HUES6 (cell line): ENCODE data around the gene BLOC1S1.

Source experiments
- H3K27ac ChIP-seq: 2 replicates; pipeline ENCODE4 v1.7.0; 2013; ENCODE audit warnings: low read depth, mild to moderate bottlenecking, low read length, inconsistent platforms
- H3K27me3 ChIP-seq: 2 replicates; pipeline ENCODE4 v1.6.1; 2013; ENCODE audit warnings: low read length; ENCODE audit not compliant: control insufficient read depth, insufficient read depth
- H3K36me3 ChIP-seq: 2 replicates; pipeline ENCODE4 v1.6.1; 2013; ENCODE audit warnings: low read length; ENCODE audit not compliant: control insufficient read depth, insufficient read depth
- H3K4me1 ChIP-seq: 2 replicates; pipeline ENCODE4 v1.6.1; 2013; ENCODE audit warnings: low read length; ENCODE audit not compliant: control insufficient read depth, insufficient read depth
- H3K4me3 ChIP-seq: 2 replicates; pipeline ENCODE4 v1.5.1; 2013; ENCODE audit warnings: low read depth, low read length
- H3K9ac ChIP-seq: one replicate; pipeline ENCODE4 v1.6.1; 2013; ENCODE audit warnings: mild to moderate bottlenecking, low read length
- H3K9me3 ChIP-seq: 2 replicates; pipeline ENCODE4 v1.6.1; 2013; ENCODE audit warnings: low read depth, low read length; ENCODE audit not compliant: control insufficient read depth, insufficient read depth

Gene BLOC1S1

DNA sequence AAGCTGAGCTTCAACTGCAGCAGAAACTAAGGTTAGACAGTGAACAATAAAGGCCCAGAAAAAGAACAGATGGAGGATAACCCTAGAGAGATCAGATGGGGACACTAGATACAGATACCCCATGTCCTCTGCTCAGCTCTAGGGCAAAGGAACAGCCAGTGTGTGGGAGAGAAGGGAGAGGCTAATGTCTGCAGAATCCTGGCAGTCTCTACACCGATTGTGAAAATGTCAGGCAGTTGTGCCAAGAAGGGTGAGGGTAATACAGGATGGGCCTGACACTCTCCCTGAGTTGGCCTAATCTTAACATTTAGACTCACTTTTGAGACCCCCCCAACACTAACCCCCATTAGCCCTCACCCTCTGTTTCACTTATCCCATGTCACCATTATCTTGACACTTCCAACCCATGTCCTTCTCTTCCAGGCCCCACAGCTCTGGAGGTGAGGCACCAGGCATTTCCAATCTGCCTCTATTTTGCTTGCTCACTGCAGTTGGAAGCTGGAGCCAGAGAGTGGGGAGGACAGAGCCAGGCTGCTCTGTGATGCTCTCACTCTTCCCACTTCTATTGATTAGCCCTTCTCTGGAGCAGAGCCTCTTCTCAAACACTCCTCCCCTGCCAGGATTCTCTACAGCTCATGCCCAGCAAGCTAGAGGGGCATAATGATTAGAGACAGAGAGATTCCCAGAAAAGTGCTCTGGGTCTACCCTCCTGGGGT, 3.0 kb upstream of the BLOC1S1 start:
- no peaks in the 10 kb centered on the region for H3K9me3 ChIP-seq
- no peak overlapping the region for H3K4me3 ChIP-seq
- H3K4me1 ChIP-seq, result peaks cover 23% of the 10 kb centered on the region
- H3K27me3 ChIP-seq, result peaks cover 30% of the 10 kb centered on the region
- no peak overlapping the region for H3K9ac ChIP-seq
- no peaks in the 10 kb centered on the region for H3K36me3 ChIP-seq
- no peak overlapping the region for H3K27ac ChIP-seq

- Histone ChIP-seq H3K9me3 (no peaks in the 10 kb centered on the region), H3K4me1 (peaks cover 28% of the 10 kb centered on the region), H3K4me3 (no peak overlapping the region), H3K36me3 (no peaks in the 10 kb centered on the region), H3K27me3 (peaks cover 28% of the 10 kb centered on the region), H3K27ac (no peak overlapping the region), H3K9ac (no peak overlapping the region)
These were observed 2.1 kb upstream of the BLOC1S1 start for GRCh38 chr12:55713721-55714120.

DNA sequence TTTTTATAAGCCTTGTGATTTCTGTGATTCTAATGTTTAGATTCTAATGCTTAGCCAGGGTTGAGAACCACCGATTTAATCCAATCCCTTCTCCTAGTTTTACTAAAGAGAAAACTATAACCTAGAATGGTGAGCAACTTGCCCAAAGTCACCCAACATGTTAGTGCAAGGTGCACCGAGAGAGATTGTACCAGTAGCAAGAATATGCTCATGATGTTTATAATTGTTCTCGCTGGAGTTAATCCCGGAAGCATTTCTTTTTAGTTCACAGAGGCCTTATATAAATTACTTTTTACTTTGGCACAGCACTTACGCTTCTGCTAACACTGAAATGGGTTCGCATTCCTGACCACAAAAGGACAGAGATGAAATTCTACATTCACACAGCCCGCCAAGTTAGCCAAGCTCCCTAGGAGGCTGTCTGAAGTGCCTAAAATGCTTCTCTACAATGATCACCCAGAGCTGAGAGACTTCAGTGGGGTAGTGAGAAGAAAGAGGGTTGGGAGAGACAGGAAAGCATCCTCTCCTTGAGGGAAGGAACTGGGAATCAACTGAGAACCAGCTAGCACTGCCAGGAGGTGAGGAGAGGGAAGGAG, 579 bp upstream of the BLOC1S1 start:
- Histone ChIP-seq H3K9ac (peak overlapping the region; percentile 1), H3K27ac (no peak overlapping the region), H3K4me1 (peaks cover 24% of the 10 kb centered on the region), H3K27me3 (peaks cover 16% of the 10 kb centered on the region), H3K9me3 (no peaks in the 10 kb centered on the region), H3K36me3 (0 out of 2 replicates have a peak, but pooled peaks cover 5% of the 10 kb centered on the region), H3K4me3 (peak overlapping the region; percentile 91)

DNA sequence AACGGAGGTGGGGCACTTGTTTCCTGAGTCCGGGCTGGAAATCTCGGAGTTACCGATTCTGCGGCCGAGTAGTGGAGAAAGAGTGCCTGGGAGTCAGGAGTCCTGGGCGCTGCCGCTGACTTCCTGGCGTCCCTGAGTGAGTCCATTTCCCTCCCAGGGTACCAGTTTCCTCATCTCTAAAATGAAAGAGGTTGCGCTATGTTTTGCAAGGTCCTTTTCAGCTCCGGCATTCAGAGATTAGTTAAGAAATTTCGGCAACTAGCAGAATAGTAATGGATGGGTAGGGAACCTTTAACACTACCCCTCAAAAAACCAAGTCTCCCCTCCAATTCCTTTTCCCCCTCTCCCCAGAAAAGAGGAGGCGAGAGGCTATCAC, 724 bp downstream of the BLOC1S1 start:
- H3K27me3 ChIP-seq, result peaks cover 16% of the 10 kb centered on the region
- no peaks in the 10 kb centered on the region for H3K9me3 ChIP-seq
- H3K9ac ChIP-seq, result peak overlapping the region; percentile 73
- H3K4me1 ChIP-seq, result peaks cover 24% of the 10 kb centered on the region
- peak overlapping the region; percentile 91 for H3K4me3 ChIP-seq
- H3K36me3 ChIP-seq, result 0 out of 2 replicates have a peak, but pooled peaks cover 8% of the 10 kb centered on the region
- H3K27ac ChIP-seq, result no peak overlapping the region

DNA sequence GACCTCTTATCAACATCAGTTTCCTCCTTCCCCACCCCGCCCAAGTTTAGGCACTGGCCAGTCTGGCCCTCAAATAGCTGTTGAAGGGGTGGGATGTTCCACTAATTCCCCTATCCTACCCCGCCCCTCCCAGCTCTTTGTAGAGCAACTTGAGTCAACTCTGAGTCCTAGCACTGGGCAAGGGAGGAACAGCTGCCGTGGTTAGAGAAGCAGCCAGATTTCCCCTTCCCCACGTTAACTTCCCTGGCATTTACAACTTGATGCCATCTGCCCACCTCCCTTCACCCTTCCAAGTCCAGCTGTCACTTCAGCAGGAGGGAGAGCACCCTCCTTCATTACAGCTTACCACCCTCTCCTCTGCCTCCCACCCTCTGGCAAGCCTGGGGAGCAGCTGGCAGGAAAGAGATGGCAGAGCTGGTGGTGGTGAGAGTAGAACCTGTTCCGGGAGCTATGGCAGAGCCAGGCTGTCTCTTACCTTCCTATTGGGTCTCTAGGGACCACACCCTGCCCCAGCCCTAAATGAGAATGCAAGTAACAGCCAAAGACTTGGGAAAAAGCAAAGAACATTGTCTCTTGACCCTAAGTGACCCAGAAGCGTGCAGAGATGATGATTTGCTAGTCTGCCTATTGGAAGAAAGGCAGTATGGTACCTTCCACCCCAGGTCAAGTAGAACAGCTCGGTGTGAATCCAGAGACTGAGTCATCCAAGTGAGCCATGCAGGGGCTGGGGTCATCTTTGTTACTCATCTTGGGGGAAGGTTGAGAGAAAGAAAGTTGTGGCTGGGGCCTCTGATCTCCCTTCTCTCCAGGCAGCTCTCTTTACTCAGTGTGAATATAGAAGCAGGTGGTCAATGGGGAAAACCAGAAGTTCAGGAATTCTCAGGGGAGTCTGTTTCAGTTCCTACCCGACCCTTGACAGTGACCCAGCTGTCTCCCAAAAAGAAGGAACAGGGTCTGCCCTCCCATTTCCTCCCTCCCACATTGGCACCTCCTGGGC, 1.5 kb downstream of the BLOC1S1 start:
- no peaks in the 10 kb centered on the region for H3K9me3 ChIP-seq
- H3K27me3 ChIP-seq, result peaks cover 9% of the 10 kb centered on the region
- peak overlapping the region; percentile 73 for H3K9ac ChIP-seq
- no peak overlapping the region for H3K27ac ChIP-seq
- H3K4me3 ChIP-seq, result peak overlapping the region; percentile 91
- H3K36me3 ChIP-seq, result 0 out of 2 replicates have a peak, but pooled peaks cover 8% of the 10 kb centered on the region
- peaks cover 24% of the 10 kb centered on the region for H3K4me1 ChIP-seq

DNA sequence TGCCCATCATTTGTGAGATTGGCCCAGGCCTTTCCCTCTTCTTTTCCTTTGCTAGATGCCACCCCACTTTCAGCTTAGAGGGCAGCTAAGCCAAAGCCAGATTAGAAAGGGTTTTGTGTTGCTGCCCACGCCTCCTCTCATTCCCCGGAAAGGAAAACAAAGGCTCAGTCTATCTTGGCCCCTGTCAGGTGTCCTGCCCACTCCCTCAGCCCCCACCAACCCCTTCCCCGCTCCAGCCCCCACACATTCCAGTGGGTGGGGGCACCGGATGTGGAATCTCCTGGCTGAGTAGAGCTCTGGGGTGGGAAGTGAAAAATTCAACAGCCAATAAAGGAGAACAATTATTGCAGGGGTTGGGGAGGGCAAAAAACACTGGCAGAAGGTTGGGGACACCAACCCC, 2.2 kb downstream of the BLOC1S1 start:
- Histone ChIP-seq H3K9me3 (no peaks in the 10 kb centered on the region), H3K27ac (no peak overlapping the region), H3K27me3 (peaks cover 2% of the 10 kb centered on the region; the same call in 1 of the 2 replicates), H3K36me3 (0 out of 2 replicates have a peak, but pooled peaks cover 10% of the 10 kb centered on the region), H3K9ac (peak overlapping the region; percentile 45), H3K4me3 (peak overlapping the region; percentile 91; the same call in 1 of the 2 replicates), H3K4me1 (peaks cover 24% of the 10 kb centered on the region)

DNA sequence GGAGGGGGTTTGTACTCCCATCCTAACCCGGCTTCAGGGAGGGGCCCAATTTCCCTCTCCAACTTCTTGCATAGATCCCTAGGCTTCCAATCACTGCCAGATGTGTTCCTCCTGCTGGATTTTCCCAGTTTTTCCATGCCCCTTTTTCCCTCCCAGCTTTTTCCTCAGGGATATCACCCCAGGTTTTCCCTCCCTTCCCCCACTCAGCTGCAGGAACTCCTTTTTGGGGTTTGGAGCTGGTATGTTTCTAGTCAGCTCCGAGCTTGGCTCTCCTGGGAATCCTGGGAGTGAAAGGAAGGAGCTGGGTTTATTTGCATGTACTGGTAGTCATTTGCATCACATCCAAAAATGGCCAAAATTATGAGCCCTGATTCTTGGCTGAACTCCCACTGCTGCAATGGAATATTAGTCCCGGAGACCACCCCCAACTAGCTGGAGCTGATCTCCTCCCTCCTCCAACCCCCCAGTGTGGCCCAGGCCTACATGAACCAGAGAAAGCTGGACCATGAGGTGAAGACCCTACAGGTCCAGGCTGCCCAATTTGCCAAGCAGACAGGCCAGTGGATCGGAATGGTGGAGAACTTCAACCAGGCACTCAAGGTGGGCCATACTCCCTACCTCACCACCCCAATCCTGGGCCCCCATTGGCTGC, 2.9 kb downstream of the BLOC1S1 start:
- H3K9me3 ChIP-seq, result no peaks in the 10 kb centered on the region
- H3K27ac ChIP-seq, result no peak overlapping the region
- peaks cover 24% of the 10 kb centered on the region for H3K4me1 ChIP-seq
- H3K9ac ChIP-seq, result peak overlapping the region; percentile 1
- H3K4me3 ChIP-seq, result peak overlapping the region; percentile 37; the same call in 1 of the 2 replicates
- H3K36me3 ChIP-seq, result peaks cover 16% of the 10 kb centered on the region
- H3K27me3 ChIP-seq, result no peaks in the 10 kb centered on the region

DNA sequence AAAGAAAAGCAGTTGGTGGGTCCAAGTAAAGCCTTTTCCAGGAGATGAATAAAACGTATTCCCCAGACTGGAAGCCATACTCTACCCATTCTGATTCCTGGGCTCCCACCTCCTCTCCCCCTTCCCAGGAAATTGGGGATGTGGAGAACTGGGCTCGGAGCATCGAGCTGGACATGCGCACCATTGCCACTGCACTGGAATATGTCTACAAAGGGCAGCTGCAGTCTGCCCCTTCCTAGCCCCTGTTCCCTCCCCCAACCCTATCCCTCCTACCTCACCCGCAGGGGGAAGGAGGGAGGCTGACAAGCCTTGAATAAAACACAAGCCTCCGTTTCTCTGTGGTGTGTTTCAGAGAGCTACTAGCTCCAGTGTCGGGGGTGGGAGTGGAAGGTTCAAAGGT, 3.5 kb downstream of the BLOC1S1 start:
- Histone ChIP-seq H3K9me3 (no peaks in the 10 kb centered on the region), H3K36me3 (peaks cover 23% of the 10 kb centered on the region), H3K4me1 (peaks cover 24% of the 10 kb centered on the region), H3K27me3 (no peaks in the 10 kb centered on the region), H3K9ac (no peak overlapping the region), H3K27ac (no peak overlapping the region), H3K4me3 (no peak overlapping the region)

GRCh38 chr12:55720071-55720564, 4.3 kb downstream of the BLOC1S1 start, which contains the start of gene RDH5:
Gene RDH5 (plus strand): TSS chr12:55720393. CDS start chr12:55721185, 792 bp downstream.
- H3K27me3 ChIP-seq, result no peaks in the 10 kb centered on the region
- H3K36me3 ChIP-seq, result peaks cover 29% of the 10 kb centered on the region
- H3K4me3 ChIP-seq, result no peak within 1 kb of the TSS
- no peak within 1 kb of the TSS for H3K27ac ChIP-seq
- peaks cover 24% of the 10 kb centered on the region for H3K4me1 ChIP-seq
- H3K9me3 ChIP-seq, result no peaks in the 10 kb centered on the region
- H3K9ac ChIP-seq, result no peak within 1 kb of the TSS

DNA sequence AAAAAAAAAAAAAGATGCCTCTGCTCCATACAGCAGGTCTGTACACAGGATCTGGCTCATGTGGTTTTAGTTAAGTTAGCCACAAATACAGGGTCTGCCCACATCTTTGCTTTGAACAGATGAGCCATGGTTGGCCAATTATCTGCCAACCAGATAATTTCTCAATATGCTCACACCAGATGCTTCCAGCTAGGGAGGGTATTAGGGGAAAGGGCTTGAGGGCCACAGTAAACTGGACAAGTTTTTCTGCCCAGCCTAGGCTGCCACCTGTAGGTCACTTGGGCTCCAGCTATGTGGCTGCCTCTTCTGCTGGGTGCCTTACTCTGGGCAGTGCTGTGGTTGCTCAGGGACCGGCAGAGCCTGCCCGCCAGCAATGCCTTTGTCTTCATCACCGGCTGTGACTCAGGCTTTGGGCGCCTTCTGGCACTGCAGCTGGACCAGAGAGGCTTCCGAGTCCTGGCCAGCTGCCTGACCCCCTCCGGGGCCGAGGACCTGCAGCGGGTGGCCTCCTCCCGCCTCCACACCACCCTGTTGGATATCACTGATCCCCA, 5.1 kb downstream of the BLOC1S1 start:
- peaks cover 37% of the 10 kb centered on the region for H3K36me3 ChIP-seq
- no peaks in the 10 kb centered on the region for H3K9me3 ChIP-seq
- H3K9ac ChIP-seq, result no peak overlapping the region
- H3K4me3 ChIP-seq, result no peak overlapping the region
- no peak overlapping the region for H3K27ac ChIP-seq
- peaks cover 19% of the 10 kb centered on the region for H3K4me1 ChIP-seq
- no peaks in the 10 kb centered on the region for H3K27me3 ChIP-seq
